Cardiac muscle cell (in vitro differentiated cells and primary cell): ENCODE measurements around the gene PGPEP1. TPM values are rescaled to one million over a fixed set of nuclear protein-coding genes. Genes with fewer than 3 reads are reported as not detected.

Experiments
- DNase-seq, 2 donors: peaks; one replicate each; pipeline versions ENCODE4 v3.0.0 to v3.0.0-alpha.2; 2010 to 2017; ENCODE audit warnings: low read depth in 1 of 2, low spot score in 1 of 2
- H3K27ac ChIP-seq: fragments of 200-600 bp; sonication (generic); 2 replicates; pipeline ENCODE4 v1.5.1; 2016
- H3K27me3 ChIP-seq: fragments of 200-600 bp; sonication (generic); 2 replicates; pipeline ENCODE4 v1.6.0; 2016; ENCODE audit warnings: control low read depth
- H3K36me3 ChIP-seq: fragments of 200-600 bp; sonication (generic); 2 replicates; pipeline ENCODE4 v1.5.1; 2016; ENCODE audit warnings: control low read depth
- H3K4me1 ChIP-seq: fragments of 200-600 bp; sonication (generic); 2 replicates; pipeline ENCODE4 v1.8.1; 2017; ENCODE audit warnings: low read depth, mild to moderate bottlenecking, mixed run types
- H3K4me3 ChIP-seq: fragments of 200-600 bp; sonication (generic); 2 replicates; pipeline ENCODE4 v1.5.1; 2016; ENCODE audit warnings: mild to moderate bottlenecking
- H3K9me3 ChIP-seq: fragments of 200-600 bp; sonication (generic); 2 replicates; pipeline ENCODE4 v1.5.1; 2017; ENCODE audit warnings: low read depth, mild to moderate bottlenecking, control low read depth
- polyA plus RNA-seq: library from polyadenylated mRNA; unstranded; fragments of >200 nt; fragmentation: Nextera tagmentation; extraction: Ambion mirVana; gene quantifications from 2 replicates; pipeline ENCODE4 v1.2.1, GENCODE V29; 2016
- total RNA-seq: library from RNA; depleted of rRNA; stranded (reverse); fragments of >200 nt; gene quantifications from 2 replicates; pipeline ENCODE4 v1.2.3, GENCODE V29; 2016
- TF ChIP-seq, protein P1 (sequence below): IDR thresholded peaks from 2 replicates; pipeline ENCODE4 v1.5.1; 2012; ENCODE audit warnings: low read depth, mild to moderate bottlenecking, low read length

Gene PGPEP1
- total and polyA plus RNA-seq, 2 experiments from 2014 or later: 12.9 to 19.6 TPM

DNA sequence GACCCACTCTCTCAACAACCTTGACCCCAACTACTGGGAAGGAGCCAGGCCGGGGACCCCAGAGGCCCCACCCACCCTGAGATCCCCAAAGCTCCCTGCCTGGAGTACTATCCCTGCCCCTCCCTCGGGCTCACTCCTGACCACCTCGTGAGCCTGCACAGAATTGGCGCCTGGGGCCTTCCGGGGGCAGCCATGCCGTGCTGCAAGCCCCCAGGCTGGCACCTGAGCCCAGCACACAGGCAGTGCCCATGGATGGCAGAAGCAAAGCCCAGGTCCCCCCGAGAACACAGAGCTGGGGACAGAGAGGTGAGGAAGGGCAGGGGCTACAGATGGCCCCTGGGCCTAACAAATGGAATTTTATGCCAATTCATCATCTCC is 31.5 kb upstream of the PGPEP1 start:
- peaks cover 23% of the 10 kb centered on the region for H3K4me1 ChIP-seq
- peaks cover 9% of the 10 kb centered on the region for H3K36me3 ChIP-seq
- no peak for DNase-seq
- no peaks in the 10 kb centered on the region for H3K27me3 ChIP-seq
- no peak overlapping the region for H3K27ac ChIP-seq
- no peaks in the 10 kb centered on the region for H3K9me3 ChIP-seq
- TF ChIP-seq, protein P1, sequence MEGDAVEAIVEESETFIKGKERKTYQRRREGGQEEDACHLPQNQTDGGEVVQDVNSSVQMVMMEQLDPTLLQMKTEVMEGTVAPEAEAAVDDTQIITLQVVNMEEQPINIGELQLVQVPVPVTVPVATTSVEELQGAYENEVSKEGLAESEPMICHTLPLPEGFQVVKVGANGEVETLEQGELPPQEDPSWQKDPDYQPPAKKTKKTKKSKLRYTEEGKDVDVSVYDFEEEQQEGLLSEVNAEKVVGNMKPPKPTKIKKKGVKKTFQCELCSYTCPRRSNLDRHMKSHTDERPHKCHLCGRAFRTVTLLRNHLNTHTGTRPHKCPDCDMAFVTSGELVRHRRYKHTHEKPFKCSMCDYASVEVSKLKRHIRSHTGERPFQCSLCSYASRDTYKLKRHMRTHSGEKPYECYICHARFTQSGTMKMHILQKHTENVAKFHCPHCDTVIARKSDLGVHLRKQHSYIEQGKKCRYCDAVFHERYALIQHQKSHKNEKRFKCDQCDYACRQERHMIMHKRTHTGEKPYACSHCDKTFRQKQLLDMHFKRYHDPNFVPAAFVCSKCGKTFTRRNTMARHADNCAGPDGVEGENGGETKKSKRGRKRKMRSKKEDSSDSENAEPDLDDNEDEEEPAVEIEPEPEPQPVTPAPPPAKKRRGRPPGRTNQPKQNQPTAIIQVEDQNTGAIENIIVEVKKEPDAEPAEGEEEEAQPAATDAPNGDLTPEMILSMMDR: no peak
- H3K4me3 ChIP-seq: no peak overlapping the region

GRCh38 chr19:18309525-18310064 is 30.8 kb upstream of the PGPEP1 start:
- Histone ChIP-seq H3K27ac (no peak overlapping the region), H3K9me3 (no peaks in the 10 kb centered on the region), H3K4me3 (no peak overlapping the region), H3K27me3 (no peaks in the 10 kb centered on the region), H3K36me3 (peaks cover 9% of the 10 kb centered on the region), H3K4me1 (peaks cover 16% of the 10 kb centered on the region)
- TF ChIP-seq, protein P1: no peak
- DNase-seq: no peak

- Histone ChIP-seq H3K9me3 (no peaks in the 10 kb centered on the region), H3K4me1 (peaks cover 9% of the 10 kb centered on the region), H3K27me3 (no peaks in the 10 kb centered on the region), H3K4me3 (no peak overlapping the region), H3K36me3 (peaks cover 9% of the 10 kb centered on the region), H3K27ac (no peak overlapping the region)
- TF ChIP-seq, protein P1: no peak
- DNase-seq: no peak
Observed at GRCh38 chr19:18310118-18310909, 30.1 kb upstream of the PGPEP1 start.

- DNase-seq: no peak
- no peaks in the 10 kb centered on the region for H3K9me3 ChIP-seq
- H3K4me3 ChIP-seq: no peak overlapping the region
- TF ChIP-seq, protein P1: no peak
- peaks cover 8% of the 10 kb centered on the region for H3K4me1 ChIP-seq
- peak overlapping the region; percentile 64 for H3K27ac ChIP-seq
- no peaks in the 10 kb centered on the region for H3K27me3 ChIP-seq
- peaks cover 9% of the 10 kb centered on the region for H3K36me3 ChIP-seq
Observed at GRCh38 chr19:18310966-18311365, 29.4 kb upstream of the PGPEP1 start.

DNA sequence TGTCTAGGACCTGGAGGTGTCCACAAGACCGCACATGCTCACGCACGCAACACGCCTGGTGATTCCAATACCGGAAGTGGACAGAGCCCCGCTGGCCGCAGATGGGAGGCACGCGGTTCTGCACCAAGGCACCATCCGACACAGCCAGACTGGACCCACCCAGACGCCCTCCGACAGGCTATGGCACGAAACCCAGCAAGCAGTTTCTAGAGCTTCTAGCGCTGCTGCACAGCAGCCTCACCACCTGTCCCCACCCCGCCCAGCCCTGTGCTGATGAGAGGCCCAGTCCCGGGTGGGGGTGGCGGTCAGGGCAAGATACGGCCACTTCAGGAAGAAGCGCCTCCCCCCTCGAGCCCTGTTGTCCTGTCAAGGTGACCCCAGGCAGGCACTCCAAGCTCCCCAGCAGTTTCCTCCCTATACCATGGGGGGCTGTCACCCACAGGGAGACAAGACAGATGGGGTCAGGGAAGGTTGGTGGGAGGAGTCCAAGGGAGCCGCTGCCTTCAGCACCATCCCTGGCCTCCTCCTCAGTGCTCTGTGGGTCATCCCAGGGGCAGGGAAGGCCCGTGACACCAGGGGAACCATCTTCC is 28.8 kb upstream of the PGPEP1 start:
- H3K27me3 ChIP-seq: no peaks in the 10 kb centered on the region
- H3K4me1 ChIP-seq: peaks cover 8% of the 10 kb centered on the region
- TF ChIP-seq, protein P1: no peak
- peaks cover 9% of the 10 kb centered on the region for H3K36me3 ChIP-seq
- DNase-seq: no peak
- H3K9me3 ChIP-seq: no peaks in the 10 kb centered on the region
- no peak overlapping the region for H3K4me3 ChIP-seq
- peak overlapping the region; percentile 64 for H3K27ac ChIP-seq
